ENCODE measurements around the gene PTPRD.

DNA sequence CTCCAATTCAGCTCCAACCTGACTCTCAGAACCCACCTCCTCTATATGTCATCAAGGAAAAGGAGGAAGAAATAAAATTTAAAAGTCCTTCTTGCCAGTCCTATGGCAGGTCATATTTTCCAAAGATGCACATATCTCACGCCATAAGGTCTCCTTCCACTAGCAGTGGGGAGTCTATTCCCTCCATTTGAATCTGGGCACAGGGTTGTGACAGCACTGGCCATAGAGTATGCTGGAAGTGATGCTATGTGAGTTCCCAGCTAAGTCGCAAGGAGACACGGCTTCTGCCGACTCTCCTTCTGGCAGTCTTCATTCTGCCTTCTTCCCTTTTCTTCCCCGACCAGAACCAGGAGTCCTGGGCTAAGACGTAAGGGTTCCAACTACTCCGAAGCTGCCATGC lies 1929.3 kb downstream of the PTPRD start:
- TF ChIP-seq POLR2AphosphoS5 (IDR thresholded peaks at IDR 0.05; ENCODE audit: borderline replicate concordance, low read depth, low read length) (no peak), EZH2 (IDR thresholded peaks at IDR 0.05) (no peak), FOXP2 (optimal IDR thresholded peaks at IDR 0.05; ENCODE audit: control extremely low read depth, extremely low read length, insufficient read depth) (no peak)
